MM.1S (cell line): Measurements from ENCODE around the gene TTC39C.

Experiments used
- DNase-seq: peaks from one replicate; pipeline ENCODE4 v3.0.0-alpha.2; 2015
- H2AFZ ChIP-seq: fragments of 300-600 bp; sonication (generic); 2 replicates; pipeline ENCODE4 v1.6.0; 2016; ENCODE audit warnings: antibody characterized with exemption, low read length
- H3F3A ChIP-seq: fragments of 300-600 bp; sonication (generic); 2 replicates; pipeline ENCODE4 v1.6.1; 2016; ENCODE audit warnings: mild to moderate bottlenecking, antibody characterized with exemption, low read length, moderate library complexity, mixed read lengths; ENCODE audit not compliant: insufficient read depth
- H3K27ac ChIP-seq: fragments of 300-600 bp; sonication (generic); 2 replicates; pipeline ENCODE4 v1.5.1; 2016; ENCODE audit warnings: mild to moderate bottlenecking, low read length
- H3K27me3 ChIP-seq: fragments of 300-600 bp; sonication (generic); replicated peaks from 2 replicates; pipeline ENCODE4 v1.6.0; 2016; ENCODE audit warnings: low read length; ENCODE audit not compliant: insufficient read depth
- H3K36me3 ChIP-seq: fragments of 300-600 bp; sonication (generic); replicated peaks from 2 replicates; pipeline ENCODE4 v1.6.1; 2016; ENCODE audit warnings: mild to moderate bottlenecking, low read length, mixed read lengths; ENCODE audit not compliant: insufficient read depth
- H3K4me1 ChIP-seq: fragments of 300-600 bp; sonication (generic); 2 replicates; pipeline ENCODE4 v1.6.1; 2016; ENCODE audit warnings: low read length, mixed read lengths
- H3K4me2 ChIP-seq: fragments of 300-600 bp; sonication (generic); 2 replicates; pipeline ENCODE4 v1.6.0; 2016; ENCODE audit warnings: low read depth, low read length
- H3K4me3 ChIP-seq: fragments of 300-600 bp; sonication (generic); 2 replicates; pipeline ENCODE4 v1.5.1; 2016; ENCODE audit warnings: low read length, mixed read lengths
- H3K79me2 ChIP-seq: fragments of 300-600 bp; sonication (generic); 2 replicates; pipeline ENCODE4 v1.6.1; 2016; ENCODE audit warnings: mixed run types, low read length, mixed read lengths
- H3K9ac ChIP-seq: fragments of 300-600 bp; sonication (generic); 2 replicates; pipeline ENCODE4 v1.6.1; 2016; ENCODE audit warnings: low read length, mixed read lengths
- H3K9me2 ChIP-seq: fragments of 300-600 bp; sonication (generic); replicated peaks from 2 replicates; pipeline ENCODE4 v1.6.1; 2016; ENCODE audit warnings: mild to moderate bottlenecking, low read length, mixed read lengths; ENCODE audit not compliant: insufficient read depth
- H3K9me3 ChIP-seq: fragments of 300-600 bp; sonication (generic); replicated peaks from 2 replicates; pipeline ENCODE4 v1.6.1; 2016; ENCODE audit warnings: mild to moderate bottlenecking, low read length, mixed read lengths; ENCODE audit not compliant: insufficient read depth
- H4K20me1 ChIP-seq: fragments of 300-600 bp; sonication (generic); 2 replicates; pipeline ENCODE4 v1.6.1; 2016; ENCODE audit warnings: mild to moderate bottlenecking, low read length, moderate library complexity, mixed read lengths; ENCODE audit not compliant: insufficient read depth
- EZH2 ChIP-seq: fragments of 300-600 bp; sonication (generic); optimal IDR thresholded peaks from 2 replicates; pipeline ENCODE3; 2017; ENCODE audit warnings: low read depth, mild to moderate bottlenecking, antibody characterized with exemption, low read length, mixed read lengths
- EZH2phosphoT487 ChIP-seq: fragments of 300-600 bp; sonication (generic); IDR thresholded peaks from 2 replicates; pipeline ENCODE4 v1.6.1; 2018; ENCODE audit warnings: antibody characterized with exemption, low read length
- TF ChIP-seq, protein P1 (sequence below): fragments of 300-600 bp; sonication (generic); IDR thresholded peaks from 2 replicates; pipeline ENCODE4 v1.5.1; 2016; ENCODE audit warnings: antibody characterized with exemption, low read length, mixed read lengths

TTC39C gene

DNA sequence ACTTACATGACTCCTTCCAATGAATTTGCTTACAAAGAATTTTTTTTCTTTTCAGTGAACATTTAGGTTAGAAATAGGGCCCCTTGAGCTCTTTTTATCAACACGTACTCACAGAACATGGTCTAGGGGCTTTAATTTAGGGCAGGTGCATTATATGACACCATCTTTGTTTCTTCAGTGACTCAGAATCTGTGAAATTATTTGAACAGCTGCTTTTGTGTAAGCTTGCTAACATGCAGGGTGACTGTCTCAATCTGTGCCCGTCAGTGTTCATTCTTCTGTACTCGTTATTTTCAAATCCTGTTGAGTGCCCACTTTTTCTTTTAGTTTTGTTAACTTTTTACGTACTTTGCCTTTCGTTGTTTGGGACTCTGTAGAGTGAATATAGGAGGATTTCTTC, 71.5 kb downstream of the TTC39C start:
- Histone ChIP-seq H3K4me1 (no peaks in the 10 kb centered on the region), H3K79me2 (no peaks in the 10 kb centered on the region), H3K9me3 (no peaks in the 10 kb centered on the region), H4K20me1 (no peaks in the 10 kb centered on the region), H3K4me3 (no peak overlapping the region), H3K27ac (no peak overlapping the region), H3K4me2 (no peak overlapping the region), H3K9me2 (no peaks in the 10 kb centered on the region), H2AFZ (no peak overlapping the region), H3F3A (no peaks in the 10 kb centered on the region), H3K27me3 (no peaks in the 10 kb centered on the region), H3K36me3 (no peaks in the 10 kb centered on the region), H3K9ac (no peak overlapping the region)
- no peak for DNase-seq
- TF ChIP-seq EZH2, result no peak
- TF ChIP-seq, protein P1, sequence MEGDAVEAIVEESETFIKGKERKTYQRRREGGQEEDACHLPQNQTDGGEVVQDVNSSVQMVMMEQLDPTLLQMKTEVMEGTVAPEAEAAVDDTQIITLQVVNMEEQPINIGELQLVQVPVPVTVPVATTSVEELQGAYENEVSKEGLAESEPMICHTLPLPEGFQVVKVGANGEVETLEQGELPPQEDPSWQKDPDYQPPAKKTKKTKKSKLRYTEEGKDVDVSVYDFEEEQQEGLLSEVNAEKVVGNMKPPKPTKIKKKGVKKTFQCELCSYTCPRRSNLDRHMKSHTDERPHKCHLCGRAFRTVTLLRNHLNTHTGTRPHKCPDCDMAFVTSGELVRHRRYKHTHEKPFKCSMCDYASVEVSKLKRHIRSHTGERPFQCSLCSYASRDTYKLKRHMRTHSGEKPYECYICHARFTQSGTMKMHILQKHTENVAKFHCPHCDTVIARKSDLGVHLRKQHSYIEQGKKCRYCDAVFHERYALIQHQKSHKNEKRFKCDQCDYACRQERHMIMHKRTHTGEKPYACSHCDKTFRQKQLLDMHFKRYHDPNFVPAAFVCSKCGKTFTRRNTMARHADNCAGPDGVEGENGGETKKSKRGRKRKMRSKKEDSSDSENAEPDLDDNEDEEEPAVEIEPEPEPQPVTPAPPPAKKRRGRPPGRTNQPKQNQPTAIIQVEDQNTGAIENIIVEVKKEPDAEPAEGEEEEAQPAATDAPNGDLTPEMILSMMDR, result no peak
- no peak for TF ChIP-seq EZH2phosphoT487

DNA sequence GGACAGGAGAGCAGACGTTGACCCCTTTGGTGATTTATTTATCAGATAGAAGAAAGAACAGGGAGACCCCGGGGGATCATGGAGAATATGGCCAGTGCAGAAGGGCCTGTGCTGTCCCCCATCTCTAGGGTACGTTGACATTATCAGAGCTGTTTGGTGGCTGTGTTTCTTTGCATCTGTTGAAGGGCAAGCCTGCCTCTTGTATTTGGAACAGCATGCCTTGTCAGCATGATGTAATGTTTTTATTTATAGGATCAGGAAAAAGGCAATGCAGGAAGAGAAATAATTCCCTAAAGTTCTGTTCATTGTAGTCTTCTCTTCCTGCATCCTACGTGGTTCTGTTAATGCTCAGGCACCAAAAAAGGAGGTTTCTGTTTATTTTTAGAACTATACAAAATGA, 74.5 kb downstream of the TTC39C start:
- Histone ChIP-seq H3K36me3 (no peaks in the 10 kb centered on the region), H3F3A (no peaks in the 10 kb centered on the region), H4K20me1 (no peaks in the 10 kb centered on the region), H3K4me1 (peaks cover 6% of the 10 kb centered on the region), H3K27me3 (no peaks in the 10 kb centered on the region), H3K9me3 (no peaks in the 10 kb centered on the region), H3K4me2 (no peak overlapping the region), H3K79me2 (no peaks in the 10 kb centered on the region), H3K27ac (no peak overlapping the region), H3K9ac (no peak overlapping the region), H2AFZ (no peak overlapping the region), H3K9me2 (no peaks in the 10 kb centered on the region), H3K4me3 (no peak overlapping the region)
- TF ChIP-seq EZH2phosphoT487 (no peak), EZH2 (no peak)
- TF ChIP-seq, protein P1, result no peak
- DNase-seq, result no peak

DNA sequence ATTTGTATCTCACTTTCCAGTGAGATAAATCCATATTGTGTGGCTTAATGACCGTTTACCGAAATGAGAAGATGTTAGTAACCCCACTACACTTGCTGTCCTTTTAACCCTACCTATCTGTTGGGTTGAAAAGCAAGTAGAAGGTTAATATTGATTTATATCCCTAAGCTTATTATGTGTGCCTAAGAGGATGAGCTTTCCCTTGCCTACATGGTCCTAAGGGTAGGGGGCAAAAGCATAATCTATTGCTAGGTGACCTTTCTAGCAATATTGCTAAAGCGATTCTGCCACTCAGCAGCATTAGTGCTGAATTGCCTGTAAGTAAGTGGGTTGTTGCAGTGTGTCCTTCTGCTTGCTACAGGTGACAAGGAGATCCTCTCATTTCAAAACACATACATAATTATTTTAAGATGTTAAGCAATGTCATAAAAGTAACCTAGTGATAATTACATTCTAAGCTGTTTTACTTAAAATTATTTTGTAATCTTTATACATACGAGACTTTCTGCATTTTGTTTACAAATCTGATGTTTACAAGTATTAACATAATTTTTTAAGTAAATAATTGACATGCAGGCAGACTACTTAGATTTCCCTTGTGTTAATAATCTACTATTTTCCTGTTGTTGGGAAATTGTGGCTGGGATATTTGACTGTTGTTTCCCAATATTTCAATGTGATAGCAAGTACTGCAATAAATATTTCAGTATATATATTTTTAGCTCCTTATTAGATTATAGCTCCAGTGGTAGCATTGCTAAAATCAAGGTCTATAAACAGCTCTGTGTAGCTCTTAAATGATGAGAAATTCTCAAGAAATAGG, 75.2 kb downstream of the TTC39C start:
- Histone ChIP-seq H3K4me1 (peaks cover 12% of the 10 kb centered on the region), H3K4me2 (no peak overlapping the region), H3K9ac (no peak overlapping the region), H3K9me3 (no peaks in the 10 kb centered on the region), H3K79me2 (no peaks in the 10 kb centered on the region), H3K27me3 (no peaks in the 10 kb centered on the region), H3F3A (no peaks in the 10 kb centered on the region; the same call in 1 of the 2 replicates), H3K27ac (no peak overlapping the region), H3K4me3 (no peak overlapping the region), H2AFZ (no peak overlapping the region), H3K9me2 (no peaks in the 10 kb centered on the region), H3K36me3 (no peaks in the 10 kb centered on the region), H4K20me1 (no peaks in the 10 kb centered on the region)
- no peak for DNase-seq
- TF ChIP-seq, protein P1, result no peak
- TF ChIP-seq EZH2 (no peak), EZH2phosphoT487 (no peak)
